ENCODE results near the gene FGD6. TPM values are rescaled to one million over a fixed set of nuclear protein-coding genes. Genes with fewer than 3 reads are reported as not detected.

The FGD6 gene
- polyA plus RNA-seq, 1 donor (not counting 4 experiments of a cell fraction or from before 2014, with no cell fraction given): 54.2 TPM

DNA sequence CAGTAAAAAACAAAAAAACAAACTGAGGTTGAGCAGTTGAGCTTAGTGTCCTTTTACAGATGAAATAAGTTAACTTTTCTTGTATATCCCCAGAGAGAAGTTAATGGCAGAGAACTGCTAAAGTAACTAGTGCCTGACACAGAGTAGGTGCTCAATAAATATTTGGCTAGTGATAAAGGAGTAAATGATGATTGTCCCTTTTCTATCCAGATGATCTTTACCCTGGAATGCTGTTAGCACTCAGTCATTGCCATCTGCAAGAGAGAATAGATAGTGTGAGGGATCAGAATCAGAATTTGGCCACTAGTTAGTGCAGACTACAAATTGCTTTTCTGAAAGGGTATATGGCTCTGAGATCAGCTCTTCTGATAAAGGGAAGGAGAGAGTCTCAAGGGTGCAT is 21.9 kb upstream of the FGD6 start:
- DNase-seq (ENCODE audit: low read depth, low spot score) (no peak), FAIRE-seq (no peak)
- Histone ChIP-seq H4K20me1 (ENCODE audit: control insufficient read depth, extremely low read depth, insufficient read depth, low read length) (peaks cover 7% of the 10 kb centered on the region), H3K9ac (ENCODE audit: control insufficient read depth, extremely low read depth, insufficient read depth, low read length) (no peak overlapping the region), H3K27me3 (ENCODE audit: control insufficient read depth, extremely low read depth, insufficient read depth, low read length) (no peaks in the 10 kb centered on the region), H3K79me2 (ENCODE audit: control insufficient read depth, insufficient read depth, low read length) (peaks cover 83% of the 10 kb centered on the region), H3K9me1 (ENCODE audit: control insufficient read depth, extremely low read depth, insufficient read depth, low read length) (no peaks in the 10 kb centered on the region), H3K27ac (ENCODE audit: control insufficient read depth, insufficient read depth, low read length) (no peak overlapping the region), H3K36me3 (ENCODE audit: control insufficient read depth in 2 of 2, extremely low read depth in 1 of 2, insufficient read depth in 2 of 2, low read length in 2 of 2) (peaks cover 6 to 11% of the 10 kb centered on the region in 2 experiments), H2AFZ (ENCODE audit: control insufficient read depth, low read length) (no peak overlapping the region), H3K4me3 (ENCODE audit: control insufficient read depth in 2 of 3, extremely low read depth in 1 of 3, insufficient read depth in 2 of 3, low read depth in 1 of 3, low read length in 3 of 3) (no peak overlapping the region), H3K9me3 (ENCODE audit: control insufficient read depth, low read depth, low read length) (no peaks in the 10 kb centered on the region), H3K4me2 (ENCODE audit: control insufficient read depth, extremely low read depth, insufficient read depth, low read depth, low read length) (no peak overlapping the region), H3K4me1 (ENCODE audit: control insufficient read depth, extremely low read depth, insufficient read depth, low read length) (no peaks in the 10 kb centered on the region)
- dilution Hi-C loops (cut with MboI; ENCODE audit: extremely low pct_ligation_motif_present, low sequenced_read_pairs): no loop called here
- TF ChIP-seq, protein P1, sequence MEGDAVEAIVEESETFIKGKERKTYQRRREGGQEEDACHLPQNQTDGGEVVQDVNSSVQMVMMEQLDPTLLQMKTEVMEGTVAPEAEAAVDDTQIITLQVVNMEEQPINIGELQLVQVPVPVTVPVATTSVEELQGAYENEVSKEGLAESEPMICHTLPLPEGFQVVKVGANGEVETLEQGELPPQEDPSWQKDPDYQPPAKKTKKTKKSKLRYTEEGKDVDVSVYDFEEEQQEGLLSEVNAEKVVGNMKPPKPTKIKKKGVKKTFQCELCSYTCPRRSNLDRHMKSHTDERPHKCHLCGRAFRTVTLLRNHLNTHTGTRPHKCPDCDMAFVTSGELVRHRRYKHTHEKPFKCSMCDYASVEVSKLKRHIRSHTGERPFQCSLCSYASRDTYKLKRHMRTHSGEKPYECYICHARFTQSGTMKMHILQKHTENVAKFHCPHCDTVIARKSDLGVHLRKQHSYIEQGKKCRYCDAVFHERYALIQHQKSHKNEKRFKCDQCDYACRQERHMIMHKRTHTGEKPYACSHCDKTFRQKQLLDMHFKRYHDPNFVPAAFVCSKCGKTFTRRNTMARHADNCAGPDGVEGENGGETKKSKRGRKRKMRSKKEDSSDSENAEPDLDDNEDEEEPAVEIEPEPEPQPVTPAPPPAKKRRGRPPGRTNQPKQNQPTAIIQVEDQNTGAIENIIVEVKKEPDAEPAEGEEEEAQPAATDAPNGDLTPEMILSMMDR (optimal IDR thresholded peaks at IDR 0.05 in 1 of 3, IDR thresholded peaks at IDR 0.05 in 1 of 3, conservative IDR thresholded peaks at IDR 0.05 in 1 of 3; ENCODE audit: extremely low read depth in 1 of 3, insufficient read depth in 2 of 3, low read length in 3 of 3): no peak
- TF ChIP-seq EZH2 (IDR thresholded peaks at IDR 0.05; ENCODE audit: low read length): no peak

DNA sequence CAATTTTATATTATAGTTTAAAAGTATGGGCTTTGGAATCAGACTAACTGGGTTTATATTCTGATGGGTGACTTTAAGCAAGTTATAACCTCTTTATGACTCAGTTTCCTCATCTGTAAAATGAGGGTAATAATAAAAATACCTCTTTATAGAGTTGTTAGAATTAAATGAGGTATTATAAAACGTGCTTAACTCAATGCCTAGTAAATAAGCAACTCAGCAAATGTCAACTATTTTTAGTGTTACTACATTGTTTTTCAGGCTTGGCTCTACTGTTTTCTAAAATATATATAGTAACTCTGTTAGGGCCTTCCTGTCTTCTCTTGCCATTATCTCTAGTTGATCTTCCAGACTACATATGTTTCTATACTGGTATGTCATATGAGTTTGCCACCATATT is 20.9 kb upstream of the FGD6 start:
- Histone ChIP-seq H3K9ac (ENCODE audit: control insufficient read depth, extremely low read depth, insufficient read depth, low read length) (no peak overlapping the region), H3K9me1 (ENCODE audit: control insufficient read depth, extremely low read depth, insufficient read depth, low read length) (no peaks in the 10 kb centered on the region), H3K9me3 (ENCODE audit: control insufficient read depth, low read depth, low read length) (no peaks in the 10 kb centered on the region), H3K4me1 (ENCODE audit: control insufficient read depth, extremely low read depth, insufficient read depth, low read length) (no peaks in the 10 kb centered on the region), H3K27me3 (ENCODE audit: control insufficient read depth, extremely low read depth, insufficient read depth, low read length) (no peaks in the 10 kb centered on the region), H3K4me2 (ENCODE audit: control insufficient read depth, extremely low read depth, insufficient read depth, low read depth, low read length) (no peak overlapping the region), H3K27ac (ENCODE audit: control insufficient read depth, insufficient read depth, low read length) (no peak overlapping the region), H2AFZ (ENCODE audit: control insufficient read depth, low read length) (no peak overlapping the region), H4K20me1 (ENCODE audit: control insufficient read depth, extremely low read depth, insufficient read depth, low read length) (peaks cover 7% of the 10 kb centered on the region), H3K36me3 (ENCODE audit: control insufficient read depth in 2 of 2, extremely low read depth in 1 of 2, insufficient read depth in 2 of 2, low read length in 2 of 2) (peaks cover 4 to 6% of the 10 kb centered on the region in 2 experiments), H3K79me2 (ENCODE audit: control insufficient read depth, insufficient read depth, low read length) (peaks cover 83% of the 10 kb centered on the region), H3K4me3 (ENCODE audit: control insufficient read depth in 2 of 3, extremely low read depth in 1 of 3, insufficient read depth in 2 of 3, low read depth in 1 of 3, low read length in 3 of 3) (no peak overlapping the region)
- DNase-seq (ENCODE audit: low read depth, low spot score) (no peak), FAIRE-seq (no peak)
- dilution Hi-C loops (cut with MboI; ENCODE audit: extremely low pct_ligation_motif_present, low sequenced_read_pairs): no loop called here
- TF ChIP-seq EZH2 (IDR thresholded peaks at IDR 0.05; ENCODE audit: low read length): no peak
- TF ChIP-seq, protein P1 (optimal IDR thresholded peaks at IDR 0.05 in 1 of 3, IDR thresholded peaks at IDR 0.05 in 1 of 3, conservative IDR thresholded peaks at IDR 0.05 in 1 of 3; ENCODE audit: extremely low read depth in 1 of 3, insufficient read depth in 2 of 3, low read length in 3 of 3): no peak

Measured in keratinocyte (primary cell).